Measurements from ENCODE around the gene HSPA1L. TPM values are rescaled to one million over a fixed set of nuclear protein-coding genes. Genes with fewer than 3 reads are reported as not detected.

The HSPA1L gene
- polyA plus RNA-seq, 1 donor from 2014 or later, result 2.6 TPM

GRCh38 chr6:31760790-31761189, 54.3 kb downstream of the HSPA1L start:
- no peaks in the 10 kb centered on the region for H3K9me2 ChIP-seq (ENCODE audit: insufficient read depth, low read length)
- no peaks in the 10 kb centered on the region for H3K79me2 ChIP-seq (replicated peaks; ENCODE audit: insufficient read depth, low read length)
- H3K36me3 ChIP-seq (ENCODE audit: insufficient read depth, low read length), result no peaks in the 10 kb centered on the region
- no peak for TF ChIP-seq POLR2AphosphoS5 (IDR thresholded peaks at IDR 0.05)
- no peak for TF ChIP-seq TAF1 (IDR thresholded peaks at IDR 0.05; ENCODE audit: low read depth)
- TF ChIP-seq CTCF (IDR thresholded peaks at IDR 0.05; ENCODE audit: poor library complexity, severe bottlenecking), result no peak
- TF ChIP-seq SMC3 (conservative IDR thresholded peaks at IDR 0.05; ENCODE audit: poor library complexity), result no peak
- TF ChIP-seq EZH2 (IDR thresholded peaks at IDR 0.05; ENCODE audit: borderline replicate concordance, insufficient read depth, low read length, poor library complexity, severe bottlenecking), result no peak
- TF ChIP-seq RAD21 (conservative IDR thresholded peaks at IDR 0.05), result no peak
- no peak for TF ChIP-seq REST (IDR thresholded peaks at IDR 0.05; ENCODE audit: borderline replicate concordance)
- no peak for TF ChIP-seq MXI1 (conservative IDR thresholded peaks at IDR 0.05; ENCODE audit: poor library complexity, severe bottlenecking)
- no peak for TF ChIP-seq EP300 (conservative IDR thresholded peaks at IDR 0.05; ENCODE audit: poor library complexity, severe bottlenecking)
- H3K27ac ChIP-seq (ENCODE audit: low read length), result no peak overlapping the region
- H2AFZ ChIP-seq (ENCODE audit: low read depth, low read length), result no peak overlapping the region
- no peak overlapping the region for H3K4me3 ChIP-seq (ENCODE audit: low read length)
- H4K20me1 ChIP-seq (ENCODE audit: insufficient read depth), result no peaks in the 10 kb centered on the region
- no peak overlapping the region for H3K4me2 ChIP-seq (ENCODE audit: low read length)
- no peaks in the 10 kb centered on the region for H3K27me3 ChIP-seq (ENCODE audit: insufficient read depth, low read depth, low read length)
- H3K9ac ChIP-seq (ENCODE audit: low read length), result no peak overlapping the region
- H3K9me3 ChIP-seq (ENCODE audit: low read length), result no peaks in the 10 kb centered on the region
- no peaks in the 10 kb centered on the region for H3F3A ChIP-seq (ENCODE audit: insufficient read depth, low read length, poor library complexity, severe bottlenecking)

Small RNAs within 50 kb of the gene (small RNA-seq; reads per million reads assigned to genes)
- gene MSH5-SAPCD1, result 0 reads per million in 3 experiments
- 0 to 1.2 (median 0) reads per million in 3 experiments for gene RF00019
- 0 reads per million in 3 experiments for gene SAPCD1
- gene SNORD48, result 6.5 to 15.3 (median 10.7) reads per million in 3 experiments
- 0 reads per million in 3 experiments for gene SNORD52

Other genes starting within 250 kb of the HSPA1L start
- 0.56 TPM in 1 of 2 replicates, not detected in the other for gene LTA, start 243.0 kb downstream of the HSPA1L start, polyA plus RNA-seq
- gene TNF, start 239.7 kb downstream of the HSPA1L start, polyA plus RNA-seq, result not detected in 2 replicates
- not detected in 2 replicates for gene LTB, start 232.9 kb downstream of the HSPA1L start, polyA plus RNA-seq
- gene LST1, start 229.0 kb downstream of the HSPA1L start, polyA plus RNA-seq, result not detected in 2 replicates
- not detected in 2 replicates for gene NCR3, start 222.3 kb downstream of the HSPA1L start, polyA plus RNA-seq
- gene AIF1, start 200.0 kb downstream of the HSPA1L start, polyA plus RNA-seq, result not detected in 2 replicates
- 39.9 and 51.0 TPM in 2 replicates for gene PRRC2A, start 194.6 kb downstream of the HSPA1L start, polyA plus RNA-seq
- 203 and 204 TPM in 2 replicates for gene BAG6, start 162.6 kb downstream of the HSPA1L start, polyA plus RNA-seq
- gene APOM, start 159.4 kb downstream of the HSPA1L start, polyA plus RNA-seq, result 1.3 and 4.4 TPM in 2 replicates
- 17.2 and 24.3 TPM in 2 replicates for gene C6orf47, start 154.5 kb downstream of the HSPA1L start, polyA plus RNA-seq
- 18.4 and 21.9 TPM in 2 replicates for gene GPANK1, start 150.3 kb downstream of the HSPA1L start, polyA plus RNA-seq
- 130 and 135 TPM in 2 replicates for gene CSNK2B, start 149.2 kb downstream of the HSPA1L start, polyA plus RNA-seq
- 4.0 and 7.7 TPM in 2 replicates for gene LY6G5B, start 145.3 kb downstream of the HSPA1L start, polyA plus RNA-seq
- gene LY6G5C, start 134.2 kb downstream of the HSPA1L start, polyA plus RNA-seq, result 13.4 and 26.6 TPM in 2 replicates
- gene ABHD16A, start 112.0 kb downstream of the HSPA1L start, polyA plus RNA-seq, result 130 and 154 TPM in 2 replicates
- not detected in 2 replicates for gene LY6G6F, start 108.4 kb downstream of the HSPA1L start, polyA plus RNA-seq
- gene LY6G6D, start 99.9 kb downstream of the HSPA1L start, polyA plus RNA-seq, result not detected in 2 replicates
- gene LY6G6C, start 93.5 kb downstream of the HSPA1L start, polyA plus RNA-seq, result 0.78 and 0.88 TPM in 2 replicates
- gene MPIG6B, start 91.9 kb downstream of the HSPA1L start, polyA plus RNA-seq, result not detected in 2 replicates
- gene DDAH2, start 86.0 kb downstream of the HSPA1L start, polyA plus RNA-seq, result 386 and 410 TPM in 2 replicates
- gene CLIC1, start 78.8 kb downstream of the HSPA1L start, polyA plus RNA-seq, result 5.5 and 5.7 TPM in 2 replicates
- 5.1 and 7.8 TPM in 2 replicates for gene MSH5, start 75.3 kb downstream of the HSPA1L start, polyA plus RNA-seq
- gene SAPCD1, start 52.6 kb downstream of the HSPA1L start, polyA plus RNA-seq, result 1.3 TPM in 1 of 2 replicates, not detected in the other
- gene VWA7, start 38.0 kb downstream of the HSPA1L start, polyA plus RNA-seq, result 5.3 and 5.7 TPM in 2 replicates
- gene VARS1, start 19.5 kb downstream of the HSPA1L start, polyA plus RNA-seq, result 40.9 and 49.4 TPM in 2 replicates
- 68.5 and 87.6 TPM in 2 replicates for gene LSM2, start 8.3 kb downstream of the HSPA1L start, polyA plus RNA-seq
- 50.9 and 54.5 TPM in 2 replicates for gene HSPA1A, start 260 bp upstream of the HSPA1L start, polyA plus RNA-seq
- 120 and 128 TPM in 2 replicates for gene HSPA1B, start 12.5 kb upstream of the HSPA1L start, polyA plus RNA-seq
- 40.9 and 47.0 TPM in 2 replicates for gene NEU1, start 47.5 kb upstream of the HSPA1L start, polyA plus RNA-seq
- gene SLC44A4, start 63.7 kb upstream of the HSPA1L start, polyA plus RNA-seq, result 0.09 and 0.46 TPM in 2 replicates
- 102 and 121 TPM in 2 replicates for gene EHMT2, start 82.4 kb upstream of the HSPA1L start, polyA plus RNA-seq
- gene ZBTB12, start 86.8 kb upstream of the HSPA1L start, polyA plus RNA-seq, result 19.2 and 21.4 TPM in 2 replicates
- 1.2 and 1.5 TPM in 2 replicates for gene C2, start 112.4 kb upstream of the HSPA1L start, polyA plus RNA-seq
- gene CFB, start 130.8 kb upstream of the HSPA1L start, polyA plus RNA-seq, result 0.97 TPM in 1 of 2 replicates, not detected in the other
- 103 and 117 TPM in 2 replicates for gene NELFE, start 143.7 kb upstream of the HSPA1L start, polyA plus RNA-seq
- 48.2 and 51.7 TPM in 2 replicates for gene SKIC2, start 143.9 kb upstream of the HSPA1L start, polyA plus RNA-seq
- 20.0 and 29.2 TPM in 2 replicates for gene DXO, start 156.9 kb upstream of the HSPA1L start, polyA plus RNA-seq
- 4.4 and 7.2 TPM in 2 replicates for gene C4A, start 166.8 kb upstream of the HSPA1L start, polyA plus RNA-seq
- 4.4 and 4.6 TPM in 2 replicates for gene C4B, start 199.5 kb upstream of the HSPA1L start, polyA plus RNA-seq
- gene CYP21A2, start 223.1 kb upstream of the HSPA1L start, polyA plus RNA-seq, result 1.9 and 4.5 TPM in 2 replicates